HG03460 (cell line): ENCODE data around the gene ASB13.

Experiments
- ATAC-seq: cut with Tn5 transposase; IDR thresholded peaks from one replicate; pipeline ENCODE4 v1.9.1; 2021; ENCODE audit not compliant: unreplicated experiment

Gene ASB13

GRCh38 chr10:5648494-5649457 is 17.6 kb downstream of the ASB13 start:
- ATAC-seq, result no peak

- no peak for ATAC-seq
Measured at GRCh38 chr10:5647507-5648240, 18.7 kb downstream of the ASB13 start.

GRCh38 chr10:5645944-5646617 is 20.3 kb downstream of the ASB13 start:
- ATAC-seq, result no peak

GRCh38 chr10:5645375-5645774 is 21.0 kb downstream of the ASB13 start:
- ATAC-seq, result no peak

GRCh38 chr10:5644930-5645329 is 21.5 kb downstream of the ASB13 start:
- no peak for ATAC-seq

GRCh38 chr10:5643346-5644067 is 22.9 kb downstream of the ASB13 start:
- ATAC-seq, result no peak

- ATAC-seq, result no peak
Measured at GRCh38 chr10:5641501-5641900, 24.9 kb downstream of the ASB13 start.

GRCh38 chr10:5640501-5640900 is 25.9 kb downstream of the ASB13 start:
- no peak for ATAC-seq

- no peak for ATAC-seq
Measured at GRCh38 chr10:5640036-5640435, 26.4 kb downstream of the ASB13 start.

GRCh38 chr10:5639066-5639465 is 27.3 kb downstream of the ASB13 start:
- ATAC-seq, result no peak

- no peak for ATAC-seq
Measured at GRCh38 chr10:5638494-5638893, 27.9 kb downstream of the ASB13 start.

- ATAC-seq, result no peak
Measured at GRCh38 chr10:5634918-5635317, 31.5 kb downstream of the ASB13 start.

GRCh38 chr10:5633166-5633749 is 33.1 kb downstream of the ASB13 start:
- no peak for ATAC-seq

GRCh38 chr10:5632446-5632845 is 33.9 kb downstream of the ASB13 start:
- ATAC-seq, result no peak

- no peak for ATAC-seq
Measured at GRCh38 chr10:5631936-5632335, 34.5 kb downstream of the ASB13 start.

- no peak for ATAC-seq
Measured at GRCh38 chr10:5630112-5630436, 36.3 kb downstream of the ASB13 start.

GRCh38 chr10:5629303-5630111 is 36.9 kb downstream of the ASB13 start:
- ATAC-seq, result peak; percentile 85

- ATAC-seq, result no peak
Measured at GRCh38 chr10:5628451-5629302, 37.7 kb downstream of the ASB13 start.

GRCh38 chr10:5627486-5628044 is 38.8 kb downstream of the ASB13 start:
- no peak for ATAC-seq
